Stimulated activated CD8-positive, alpha-beta memory T cell treated with anti-CD3 and anti-CD28 coated beads, Interleukin-7, amount 100 ng/mL, for 4 hours (primary cell): Measurements from ENCODE around the gene GPHA2.

ENCODE experiments used
- DNase-seq, 2 donors: peaks; one replicate each; pipeline ENCODE4 v3.0.0-alpha.2; 2020; ENCODE audit warnings: low read depth in 2 of 2

The GPHA2 gene

GRCh38 chr11:64910451-64911093 lies 25.1 kb downstream of the GPHA2 start:
- DNase-seq: no peak

DNA sequence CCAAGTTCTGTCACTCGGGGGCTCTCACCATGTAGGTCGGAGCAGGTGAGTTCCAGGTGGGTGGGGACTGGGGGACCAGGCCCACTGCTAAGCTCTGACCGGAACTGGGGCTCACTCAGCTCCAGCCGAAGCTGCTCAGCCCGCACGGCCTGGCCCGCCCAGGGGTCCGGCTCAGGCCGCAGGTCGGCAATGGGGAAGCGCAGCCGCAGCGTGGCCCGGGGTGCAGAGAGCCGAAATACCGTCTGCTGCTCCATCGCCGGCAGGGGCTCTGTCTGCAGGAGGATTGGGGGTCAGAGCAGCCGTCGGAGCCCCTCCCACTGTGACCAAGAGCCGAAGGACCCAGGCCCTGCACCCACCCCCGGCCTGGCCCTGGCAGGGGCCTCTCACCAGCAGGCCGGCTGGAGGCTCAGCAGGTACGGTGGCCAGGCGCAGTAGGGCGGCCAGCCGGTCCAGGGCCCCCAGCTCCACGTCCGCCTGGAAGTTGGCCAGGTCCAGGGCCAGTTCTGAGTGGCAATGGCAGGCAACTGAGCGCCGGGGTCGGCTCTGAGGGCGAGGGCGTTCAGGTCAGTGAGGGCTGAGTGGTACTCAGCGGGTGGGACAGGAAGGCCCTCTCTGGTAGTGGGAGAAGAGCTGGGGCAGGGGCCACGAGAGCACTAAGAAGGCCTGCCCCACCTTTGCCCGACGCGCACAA lies 25.9 kb downstream of the GPHA2 start:
- no peak for DNase-seq

- no peak for DNase-seq
Measured at GRCh38 chr11:64908766-64909165, 26.9 kb downstream of the GPHA2 start.

DNA sequence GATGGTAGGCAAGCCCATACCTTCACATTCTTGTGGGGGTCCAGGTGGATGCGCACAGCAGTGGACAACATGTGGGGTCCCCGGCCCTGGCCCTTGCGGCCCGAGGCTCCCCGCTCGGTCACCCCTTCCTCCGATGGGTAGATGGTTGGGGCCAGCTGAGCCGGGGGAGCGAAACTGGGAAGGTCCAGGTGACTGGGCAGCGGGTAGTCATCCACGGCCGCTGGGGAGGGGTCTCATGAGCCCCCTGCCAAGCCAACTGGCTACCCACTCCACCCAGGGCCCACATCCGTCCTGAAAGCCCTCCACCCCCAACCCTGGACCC lies 29.4 kb downstream of the GPHA2 start:
- no peak for DNase-seq

DNA sequence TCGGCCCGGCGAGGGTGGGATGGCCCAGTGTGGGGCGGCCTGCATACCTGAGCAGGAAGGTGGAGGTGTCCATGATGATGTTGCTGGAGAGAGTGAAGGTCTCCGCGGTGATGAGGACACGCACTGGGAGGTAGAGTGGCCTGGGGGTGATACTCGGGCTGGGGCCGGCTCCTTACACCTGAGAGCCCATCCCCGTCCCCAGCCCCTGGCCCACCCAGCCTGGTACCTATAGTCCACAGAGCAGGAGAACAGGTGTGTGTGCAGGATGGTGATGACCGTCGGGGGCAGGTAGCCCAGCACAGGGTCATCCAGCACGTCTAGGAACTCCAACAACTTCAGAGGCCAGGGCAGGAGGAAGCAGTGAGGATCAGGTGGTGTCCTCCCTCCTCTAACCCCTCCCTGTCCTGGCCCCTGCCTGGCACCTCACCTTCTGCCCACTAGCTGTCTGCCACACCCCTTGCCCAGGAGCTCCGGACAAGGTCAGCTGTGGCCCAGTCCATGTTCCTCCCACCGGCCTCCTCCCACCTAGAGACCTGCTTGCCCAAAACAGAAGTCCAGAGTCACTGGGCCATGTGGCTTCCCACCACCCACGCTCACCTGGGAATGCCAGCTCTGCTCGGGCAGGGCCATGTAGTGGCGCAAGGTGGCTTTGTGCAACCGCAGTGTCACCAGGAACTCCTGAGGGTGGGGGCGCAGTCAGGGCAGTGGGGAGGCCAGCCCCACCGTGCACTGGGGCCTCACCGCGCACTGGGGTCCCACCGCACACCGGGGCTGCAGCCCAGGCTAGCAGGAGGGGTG lies 30.0 kb downstream of the GPHA2 start:
- no peak for DNase-seq

- no peak for DNase-seq
Measured at GRCh38 chr11:64903291-64903833, 32.3 kb downstream of the GPHA2 start.

DNA sequence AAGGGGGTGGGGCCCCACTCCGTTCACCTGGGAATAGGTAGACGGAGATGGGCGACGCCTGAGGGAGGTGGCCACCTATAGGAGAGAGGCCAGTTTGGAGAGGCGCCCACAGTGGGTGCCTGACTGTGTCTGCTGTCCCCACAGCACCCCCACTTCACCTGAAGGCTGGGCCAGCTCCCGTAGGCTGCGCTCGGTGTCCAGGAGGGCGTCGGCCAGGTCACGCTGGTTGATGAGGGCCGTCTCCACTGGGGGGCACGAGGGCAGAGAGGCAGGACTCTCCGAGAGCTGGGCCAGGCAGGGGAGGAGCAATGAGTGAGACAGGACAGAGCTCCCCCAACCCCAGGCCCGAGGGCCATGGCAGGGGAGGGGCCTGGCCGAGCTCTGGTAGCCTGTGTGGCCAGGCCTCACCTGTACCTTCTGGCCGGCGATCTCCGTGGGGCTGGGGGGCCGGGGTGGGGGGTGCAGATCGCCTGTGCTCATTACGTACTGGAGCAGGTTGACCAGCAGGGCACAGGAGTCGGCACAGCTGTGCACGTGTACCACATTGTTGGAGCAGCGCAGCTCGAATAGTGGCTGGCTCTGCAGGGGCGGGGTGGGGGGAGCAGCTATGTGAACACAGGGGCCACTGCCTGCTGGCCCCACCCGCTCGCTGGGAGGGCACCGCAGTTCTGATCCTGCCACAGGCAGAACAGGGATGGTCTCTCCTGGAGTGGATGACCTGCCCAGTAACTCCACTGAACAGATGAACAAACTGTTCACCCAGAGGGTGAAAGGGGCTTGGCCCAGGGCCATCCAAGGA lies 33.4 kb downstream of the GPHA2 start:
- no peak for DNase-seq

- DNase-seq: no peak
Measured at GRCh38 chr11:64900774-64901173, 34.9 kb downstream of the GPHA2 start.

GRCh38 chr11:64900263-64900678 lies 35.4 kb downstream of the GPHA2 start:
- peak; percentile 49 to 61 for DNase-seq

GRCh38 chr11:64898541-64898940 lies 37.2 kb downstream of the GPHA2 start:
- no peak for DNase-seq

- no peak for DNase-seq
Measured at GRCh38 chr11:64898076-64898445, 37.6 kb downstream of the GPHA2 start.

DNA sequence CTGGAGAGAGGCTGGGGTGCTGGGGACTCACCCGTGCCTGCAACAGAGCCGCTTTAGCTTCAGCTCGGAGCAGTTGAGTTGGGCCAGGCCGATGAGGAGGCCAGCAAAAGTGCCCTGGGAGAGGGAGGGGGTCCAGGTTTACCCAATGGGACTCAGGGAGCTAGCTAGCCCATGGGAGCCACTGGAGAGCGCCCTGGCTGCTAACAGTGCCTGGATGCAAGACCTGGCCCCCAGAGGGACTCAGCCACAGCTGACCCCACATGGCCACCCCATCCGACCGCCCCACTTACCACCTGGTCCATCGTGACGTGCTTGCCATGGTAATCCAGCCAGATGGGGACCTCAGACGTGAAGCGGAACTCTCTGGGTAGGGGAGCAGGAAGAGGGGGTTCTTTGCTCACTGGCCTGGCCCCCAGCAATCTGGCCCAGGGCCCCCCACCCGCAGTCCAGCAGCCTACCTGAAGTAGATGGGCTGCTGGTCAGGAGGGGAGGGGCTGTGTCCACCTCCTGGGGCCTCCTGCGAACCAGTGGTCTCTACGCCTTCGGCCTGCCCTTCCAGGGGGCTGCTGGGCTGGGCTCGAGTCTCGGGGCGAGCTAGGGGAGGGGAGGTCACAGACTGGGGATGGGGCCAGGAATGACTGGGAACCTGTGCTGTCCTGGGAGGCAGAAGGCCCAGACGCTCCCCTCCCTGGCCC lies 38.2 kb downstream of the GPHA2 start:
- no peak for DNase-seq

- DNase-seq: no peak
Measured at GRCh38 chr11:64896448-64897022, 39.2 kb downstream of the GPHA2 start.

DNA sequence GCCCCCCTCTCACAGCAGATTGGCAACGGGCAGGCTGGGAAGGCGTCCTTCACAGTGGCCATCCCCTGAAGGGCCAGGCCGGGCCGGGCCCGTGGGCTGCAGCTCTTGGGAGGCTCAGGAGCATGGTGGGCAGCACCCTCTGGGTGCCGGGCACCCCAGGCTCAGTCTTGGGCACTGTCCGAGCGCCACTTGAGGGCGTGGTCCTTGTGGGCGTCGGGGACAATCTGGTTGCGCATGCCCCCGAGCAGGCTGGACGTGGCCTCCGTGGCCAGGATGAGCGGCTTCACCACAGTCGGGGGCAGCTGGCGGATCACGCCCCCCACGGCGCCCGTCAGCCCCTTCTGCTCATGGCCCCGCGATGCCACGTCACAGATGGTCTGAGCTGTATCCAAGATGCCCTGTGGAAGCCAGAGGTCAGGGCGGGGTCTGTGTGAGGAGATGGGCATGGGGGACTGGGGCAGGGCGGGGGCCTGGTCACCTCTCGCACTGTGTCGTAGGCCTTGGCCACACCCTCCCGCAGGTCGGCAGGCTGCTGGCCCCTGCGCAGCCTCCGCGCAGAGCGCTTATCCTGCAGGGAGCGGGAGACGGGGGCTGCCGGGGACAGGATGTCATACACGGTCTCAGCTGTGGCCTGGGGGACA lies 40.8 kb downstream of the GPHA2 start:
- no peak for DNase-seq

DNA sequence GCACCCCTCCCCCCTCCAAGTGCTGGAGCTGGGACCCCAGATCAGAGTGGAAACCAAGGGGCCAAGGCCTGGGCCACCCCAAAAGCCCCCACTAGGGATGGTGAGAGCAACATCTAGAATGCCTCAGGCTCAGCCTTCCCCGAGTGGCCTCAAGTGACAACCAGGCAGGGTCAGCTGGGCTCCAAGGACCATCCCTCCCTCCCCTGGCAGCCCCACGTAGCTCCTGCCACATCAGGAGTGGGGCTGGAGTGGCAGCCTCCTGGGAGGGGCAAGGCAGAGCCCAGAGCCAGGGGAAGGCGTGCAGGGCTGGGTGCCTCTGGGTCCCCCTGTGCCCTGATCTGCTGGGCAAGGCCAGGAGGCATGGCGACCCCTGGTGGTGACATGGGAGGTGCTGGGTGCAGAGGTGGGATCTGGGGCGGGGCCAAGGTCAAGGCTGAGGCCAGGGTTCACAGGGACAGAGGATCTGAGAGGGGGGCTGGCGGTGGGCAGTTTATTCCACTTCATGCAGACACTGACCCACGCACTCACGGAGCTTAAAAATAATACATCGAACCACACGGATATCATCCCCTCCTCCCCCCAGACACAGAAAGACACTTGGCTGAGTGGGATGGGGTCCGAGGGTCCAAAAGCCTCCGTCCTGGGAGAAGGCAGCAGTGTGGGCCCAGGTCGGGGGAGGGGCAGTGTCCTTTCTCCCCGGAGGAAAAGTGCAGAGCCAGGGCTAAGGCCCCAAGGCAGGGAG lies 41.5 kb downstream of the GPHA2 start:
- DNase-seq: peak; percentile 79

DNA sequence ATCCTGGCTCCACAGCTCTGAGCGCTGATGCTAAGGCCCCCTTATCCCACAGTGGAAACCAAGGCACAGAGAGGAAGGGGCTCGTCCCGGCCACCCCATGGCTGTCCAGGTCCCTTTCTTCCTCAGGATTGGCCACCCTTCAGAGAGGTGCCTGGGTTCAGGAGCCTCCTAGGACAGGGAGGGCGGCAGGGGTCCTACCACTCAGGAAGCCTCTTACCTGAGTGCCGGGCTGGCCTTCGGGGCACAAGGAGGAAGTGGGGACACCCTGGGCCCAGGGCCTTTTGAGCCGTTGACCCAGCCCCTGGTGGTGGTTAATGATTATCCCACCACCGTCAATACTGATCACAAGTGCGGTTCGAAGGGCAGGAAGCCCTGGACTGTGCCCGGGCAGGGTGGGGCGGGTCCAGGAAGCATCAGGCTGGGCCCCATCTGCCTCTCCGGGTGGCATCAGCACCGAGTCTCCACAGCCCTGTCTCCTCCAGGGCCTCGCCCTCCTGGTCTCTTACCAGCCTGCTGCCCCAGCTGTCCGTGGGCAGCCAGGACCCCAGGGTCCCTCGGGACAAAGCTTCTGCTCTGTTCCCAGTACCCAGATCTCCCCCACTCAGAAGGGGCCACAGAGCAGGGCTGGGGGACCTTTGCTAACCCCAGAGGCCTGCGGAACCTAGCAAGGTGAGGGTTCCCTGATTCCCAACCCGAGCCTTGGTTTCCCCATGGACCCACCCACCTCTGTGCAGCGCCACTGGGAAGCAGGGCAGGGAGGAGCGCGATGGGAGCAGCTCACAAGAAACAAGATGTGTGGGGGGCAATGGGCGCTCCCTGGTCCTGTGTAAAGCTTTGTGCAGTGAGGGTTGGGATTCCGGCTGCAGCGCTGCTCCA lies 42.3 kb downstream of the GPHA2 start:
- DNase-seq: no peak

DNA sequence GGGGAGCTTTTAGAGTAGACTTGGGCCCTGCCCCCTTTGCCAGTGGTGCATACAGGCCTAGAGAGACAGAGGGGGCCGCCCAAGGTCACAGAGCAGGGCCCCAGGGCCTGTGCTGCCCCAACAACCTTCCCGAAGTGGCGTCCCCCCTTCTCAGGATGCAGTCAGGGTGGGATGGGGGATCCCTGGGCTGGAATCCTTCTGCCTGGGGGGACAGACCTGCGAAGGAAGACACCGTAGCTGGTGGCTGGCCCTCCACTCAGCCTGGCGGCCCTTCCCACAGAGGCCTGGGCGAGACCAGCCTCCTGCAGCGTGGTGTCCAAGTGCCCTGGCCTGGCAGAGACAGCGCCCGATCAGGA lies 42.9 kb downstream of the GPHA2 start:
- DNase-seq: no peak

DNA sequence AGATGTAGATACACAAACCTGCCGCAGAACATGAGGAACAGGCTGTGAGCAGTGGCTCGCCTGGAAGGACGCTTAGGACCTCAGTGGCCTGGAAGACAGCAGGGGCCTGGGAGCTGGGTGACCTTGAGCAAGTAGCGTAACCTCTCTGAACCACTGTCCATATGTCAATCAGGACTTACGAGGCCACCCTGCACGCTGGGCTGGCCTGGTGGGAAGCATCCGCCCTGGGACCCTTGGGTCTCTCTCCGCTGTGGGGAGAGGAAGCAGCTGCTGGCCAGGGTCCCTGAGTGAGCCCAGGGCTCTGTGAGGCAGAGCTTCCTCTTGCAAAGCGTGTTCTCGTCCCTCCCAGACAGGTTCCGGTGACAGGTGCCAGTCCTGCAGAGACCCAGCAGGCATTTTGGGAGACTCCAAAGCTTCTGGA lies 43.3 kb downstream of the GPHA2 start:
- DNase-seq: no peak

- no peak for DNase-seq
Measured at GRCh38 chr11:64891880-64892279, 43.8 kb downstream of the GPHA2 start.
